Gastroesophageal sphincter (tissue), 3 donors: ENCODE results near the gene NOC2L.

Experiments used
- CTCF ChIP-seq, 4 experiments: fragments of 200-600 bp in 2 of 4; fragments of 450-650 bp in 2 of 4; sonication (generic) in 1 of 4; IDR thresholded peaks; one replicate each; pipeline ENCODE4 v1.5.1; 2017 to 2019; ENCODE audit warnings: antibody characterized with exemption in 4 of 4, mild to moderate bottlenecking in 2 of 4, moderate library complexity in 2 of 4
- EP300 ChIP-seq: sonication (generic); formaldehyde crosslinking; IDR thresholded peaks from one replicate; pipeline ENCODE4 v1.6.1; 2017; ENCODE audit warnings: antibody characterized with exemption, mild to moderate bottlenecking
- POLR2A ChIP-seq, 2 donors: fragments of 450-650 bp; IDR thresholded peaks; one replicate each; pipeline ENCODE4 v1.6.1; 2017; ENCODE audit warnings: antibody characterized with exemption in 2 of 2, mild to moderate bottlenecking in 2 of 2, moderate library complexity in 1 of 2
- POLR2AphosphoS5 ChIP-seq: sonication (generic); formaldehyde crosslinking; IDR thresholded peaks from one replicate; pipeline ENCODE4 v1.6.1; 2017; ENCODE audit warnings: antibody characterized with exemption

GRCh38 chr1:905071-905749, 53.8 kb downstream of the NOC2L start:
- TF ChIP-seq CTCF (IDR thresholded peaks at IDR 0.05), result no peak
- no peak for TF ChIP-seq POLR2A (IDR thresholded peaks at IDR 0.05)
- no peak for TF ChIP-seq EP300
- no peak for TF ChIP-seq POLR2AphosphoS5
